CD4-positive, alpha-beta T cell treated with Interferon gamma for 1 hour (primary cell): ENCODE results near the gene ANKRD44.
A peak's percentile ranks its signal among the peaks of the same experiment; 100 is the strongest.
"Not testable (repeated sequence)": the region's sequence is repeated elsewhere in the genome, so short reads cannot be mapped to it uniquely, and the experiment has no call there.

ENCODE experiments used
- DNase-seq: peaks from one replicate; pipeline ENCODE4 v3.0.0-alpha.2; 2020

The ANKRD44 gene

DNA sequence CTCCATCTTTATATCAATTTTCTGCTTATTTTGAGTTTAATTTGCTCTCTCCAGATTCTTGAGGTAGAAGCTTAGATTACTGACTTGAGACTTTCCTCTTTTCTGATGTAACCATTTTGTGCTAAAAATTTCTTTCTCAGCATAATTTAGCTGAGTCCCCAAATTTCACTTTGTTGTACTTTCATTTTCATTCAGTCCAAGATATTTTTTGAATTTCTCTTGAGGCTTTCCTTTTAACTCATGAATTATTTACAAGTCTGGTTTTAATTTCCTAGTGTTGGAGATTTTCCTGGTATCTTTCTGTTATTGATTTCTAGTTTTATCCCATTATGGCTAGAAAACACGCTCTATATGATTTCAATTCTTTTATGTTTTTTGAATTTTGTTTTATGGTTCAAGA lies 239.4 kb downstream of the ANKRD44 start:
- DNase-seq, result no peak

DNA sequence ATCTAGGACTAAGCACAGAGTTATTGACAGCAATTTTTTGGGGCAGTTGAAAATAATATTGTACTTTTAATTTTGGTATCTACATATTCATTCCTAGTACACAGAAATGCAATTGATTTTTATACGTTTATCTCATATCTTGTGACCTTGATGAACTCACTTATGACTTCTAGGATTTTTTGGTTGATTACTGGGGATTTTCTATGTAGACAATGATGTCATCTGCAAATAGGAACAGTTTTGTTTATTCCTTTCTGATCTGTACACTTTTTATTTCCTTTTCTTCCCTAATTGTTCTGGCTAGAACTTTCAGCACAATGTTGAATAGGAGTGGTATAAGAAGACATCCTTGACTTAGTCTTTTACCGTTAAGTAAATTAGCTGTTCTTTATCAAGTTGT lies 240.6 kb downstream of the ANKRD44 start:
- no peak for DNase-seq

DNA sequence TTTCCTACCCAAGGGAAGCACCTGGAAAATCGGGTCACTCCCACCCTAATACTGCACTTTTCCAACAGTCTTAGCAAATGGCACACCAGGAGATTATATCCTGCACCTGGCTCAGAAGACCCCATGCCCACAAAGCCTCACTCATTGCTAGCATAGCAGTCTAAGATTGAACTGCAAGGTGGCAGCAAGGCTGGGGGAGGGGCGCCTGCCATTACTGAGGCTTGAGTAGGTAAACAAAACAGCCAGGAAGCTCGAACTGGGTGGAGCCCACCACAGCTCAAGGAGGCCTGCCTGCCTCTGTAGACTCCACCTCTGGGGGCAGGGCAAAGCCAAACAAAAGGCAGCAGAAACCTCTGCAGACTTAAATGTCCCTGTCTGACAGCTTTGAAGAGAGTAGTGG lies 248.0 kb downstream of the ANKRD44 start:
- peak; percentile 24 for DNase-seq

DNA sequence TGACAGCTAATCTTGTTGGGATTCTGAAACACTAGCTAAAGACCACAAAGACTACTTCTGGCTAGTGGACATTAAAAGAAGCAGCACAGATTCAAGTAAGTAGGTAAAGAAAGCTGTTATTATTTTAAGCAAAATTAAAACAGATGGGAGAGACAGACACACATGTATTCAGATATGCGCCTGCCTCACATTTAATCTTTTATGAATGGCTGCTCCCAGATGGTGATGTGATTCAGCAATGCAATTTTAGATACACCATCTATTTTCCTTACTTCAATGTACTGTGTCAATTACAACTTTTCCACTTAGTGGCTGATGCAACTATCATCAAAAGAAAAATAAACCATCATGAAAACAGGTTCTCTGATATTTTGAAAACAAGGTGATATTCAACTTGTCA lies 251.1 kb downstream of the ANKRD44 start:
- no peak for DNase-seq

DNA sequence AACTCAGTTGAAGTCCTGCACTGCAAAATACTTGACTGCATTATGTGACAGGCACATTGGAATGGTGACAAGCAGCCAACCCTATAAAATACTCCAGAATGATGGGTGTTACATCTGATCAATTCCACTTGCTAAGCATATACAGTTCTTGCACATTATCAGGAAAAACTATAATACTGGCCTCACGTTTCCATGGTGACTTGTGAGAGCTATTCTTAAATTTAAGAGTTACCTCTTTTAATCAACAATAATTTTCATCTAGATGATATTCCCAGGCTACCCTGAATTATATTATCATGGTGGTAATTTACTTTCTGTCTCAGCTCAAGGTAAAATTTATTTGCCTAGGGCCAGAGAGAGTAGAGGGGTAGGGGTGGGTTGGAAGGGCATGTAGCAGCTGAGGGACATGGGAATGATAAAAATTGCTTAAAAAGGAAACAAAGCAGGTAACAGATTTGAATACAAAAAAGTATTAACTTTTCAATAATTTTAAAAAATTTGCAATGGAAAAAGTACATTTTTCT lies 251.7 kb downstream of the ANKRD44 start:
- DNase-seq, result no peak

DNA sequence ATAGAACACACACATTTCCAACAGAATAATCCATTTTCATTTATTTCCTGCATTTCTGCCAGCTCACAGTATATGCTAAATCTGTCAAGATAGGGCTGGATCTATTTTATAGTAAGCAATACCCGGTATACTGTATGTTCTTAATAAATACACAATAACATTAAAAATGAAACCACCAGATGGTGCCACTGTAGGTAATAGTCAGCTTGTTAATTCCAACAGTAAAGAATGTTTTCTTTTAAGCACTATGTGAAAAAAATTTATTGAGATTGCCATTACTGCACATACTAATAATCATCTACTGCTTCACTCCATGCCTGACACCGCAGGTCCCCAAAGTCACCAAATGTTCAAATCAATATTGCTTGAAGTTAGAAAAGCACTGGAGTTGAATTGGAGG lies 252.6 kb downstream of the ANKRD44 start:
- DNase-seq, result no peak

DNA sequence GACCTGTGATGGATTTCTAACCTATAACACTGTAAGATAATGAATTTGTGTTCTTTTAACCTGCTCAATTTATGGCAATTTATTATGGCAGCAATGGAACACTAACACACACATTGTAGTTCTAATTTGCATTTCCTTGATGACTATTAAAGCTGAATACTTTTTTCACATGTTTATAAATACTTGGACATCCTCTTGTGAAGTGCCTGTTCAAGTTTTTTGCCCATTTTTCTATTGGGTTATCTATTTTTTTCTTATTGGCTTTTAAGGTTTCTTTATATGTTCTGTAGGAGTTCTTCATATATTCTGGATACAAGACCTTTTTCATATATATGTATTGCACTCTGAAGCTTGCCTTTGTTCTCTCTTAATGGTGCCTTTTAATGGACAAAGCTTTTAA lies 255.5 kb downstream of the ANKRD44 start:
- DNase-seq, result no peak

DNA sequence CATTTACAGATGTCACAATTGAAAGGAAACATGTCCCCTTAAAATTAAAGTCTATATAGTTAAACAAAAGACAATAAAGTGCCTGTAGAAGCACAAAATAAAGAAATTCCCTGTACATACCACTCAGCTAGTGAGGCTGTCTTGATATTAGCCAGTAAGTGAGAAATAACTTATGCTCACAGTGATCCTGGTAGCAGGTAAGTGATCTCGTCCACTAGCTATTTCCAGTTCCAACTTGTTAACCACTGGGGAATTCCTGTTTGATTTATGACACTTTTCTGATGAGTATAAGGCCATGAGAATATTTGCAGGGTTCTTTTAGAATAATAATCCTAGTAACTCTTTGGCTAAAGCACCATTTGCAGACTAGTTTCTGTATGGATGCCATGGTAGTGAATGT lies 256.1 kb downstream of the ANKRD44 start:
- no peak for DNase-seq

DNA sequence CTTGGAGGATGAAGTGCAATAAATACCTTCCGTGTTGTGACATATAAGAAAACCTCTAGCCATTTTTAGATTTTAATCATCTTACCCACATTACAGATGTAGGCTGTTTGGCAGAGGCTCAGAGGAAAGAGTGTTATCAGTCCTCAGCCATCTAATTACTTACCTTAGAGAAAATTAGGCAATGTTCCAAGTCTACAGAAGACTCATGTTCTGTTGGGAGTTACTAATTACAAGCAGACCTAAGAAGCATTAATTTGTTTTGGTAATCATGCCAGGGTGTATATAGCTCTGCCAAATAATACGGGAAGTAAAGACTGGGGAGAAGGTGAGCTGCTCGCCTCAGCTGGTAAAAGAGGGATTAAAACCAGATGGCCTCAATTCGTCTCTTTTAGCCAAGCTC lies 258.2 kb downstream of the ANKRD44 start:
- no peak for DNase-seq

DNA sequence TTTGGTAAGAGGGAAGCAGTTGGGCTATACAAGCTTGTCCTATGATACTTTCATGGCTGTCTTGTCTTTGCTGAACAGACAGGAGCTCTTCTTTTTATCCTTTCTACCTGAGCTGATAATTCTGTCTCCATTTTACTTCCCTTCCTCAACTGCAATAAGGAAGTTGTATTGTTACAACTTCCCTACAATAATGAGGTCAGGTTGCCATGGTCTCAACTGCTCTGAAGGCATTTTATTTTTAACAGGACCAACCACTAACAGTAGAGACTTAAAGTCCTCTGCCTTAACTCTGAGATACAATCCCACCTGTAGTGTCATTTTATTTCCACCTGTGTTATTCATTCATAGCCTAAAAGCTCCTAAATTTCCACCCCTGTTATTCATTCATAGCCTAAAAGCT lies 265.5 kb downstream of the ANKRD44 start:
- no peak for DNase-seq

DNA sequence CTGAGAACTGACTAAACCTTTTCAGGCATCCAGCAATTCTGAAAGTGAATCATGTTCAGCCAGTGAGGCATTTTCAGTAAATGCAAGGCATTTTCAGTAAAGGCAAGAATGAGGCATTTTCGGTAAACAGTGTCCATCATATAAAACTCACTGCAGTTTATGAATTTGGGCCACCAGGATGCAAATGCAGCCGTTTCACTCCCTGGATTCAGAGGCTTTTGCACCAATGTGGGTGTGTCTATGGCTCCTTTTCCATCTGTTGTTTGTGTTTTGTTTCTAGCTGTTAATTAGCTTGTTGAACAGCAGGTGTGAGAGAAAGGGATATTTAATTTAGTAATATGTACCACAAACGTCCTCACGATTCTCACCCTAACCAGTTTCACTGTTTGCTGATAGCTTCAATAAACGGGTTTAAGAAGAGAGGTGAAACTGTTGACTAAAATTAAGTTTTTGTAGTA lies 267.8 kb downstream of the ANKRD44 start:
- DNase-seq, result no peak

DNA sequence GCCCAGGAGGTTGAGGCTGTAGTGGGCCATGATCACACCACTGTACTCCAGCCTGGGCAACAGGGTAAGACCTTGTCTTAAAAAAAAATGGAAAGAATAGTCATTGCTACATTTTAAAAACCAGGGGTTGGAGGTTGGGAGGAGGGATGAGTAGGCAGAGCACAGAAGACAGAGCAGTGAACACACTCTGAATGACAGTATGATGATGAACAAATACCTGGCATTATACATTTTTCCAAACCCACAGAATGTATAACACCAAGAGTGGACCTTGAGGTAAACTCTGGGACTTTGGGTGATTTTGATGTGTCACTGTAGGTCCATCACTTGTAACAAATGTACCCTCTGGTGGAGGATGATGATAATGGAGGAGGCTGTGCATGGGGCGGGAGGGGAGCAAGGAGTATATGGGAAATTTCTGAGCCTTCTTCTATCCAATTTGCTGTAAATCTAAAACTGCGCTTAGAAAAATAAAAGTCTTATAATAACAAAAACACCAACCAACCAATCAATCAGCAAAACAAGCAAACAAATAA lies 272.6 kb downstream of the ANKRD44 start:
- DNase-seq, result no peak

DNA sequence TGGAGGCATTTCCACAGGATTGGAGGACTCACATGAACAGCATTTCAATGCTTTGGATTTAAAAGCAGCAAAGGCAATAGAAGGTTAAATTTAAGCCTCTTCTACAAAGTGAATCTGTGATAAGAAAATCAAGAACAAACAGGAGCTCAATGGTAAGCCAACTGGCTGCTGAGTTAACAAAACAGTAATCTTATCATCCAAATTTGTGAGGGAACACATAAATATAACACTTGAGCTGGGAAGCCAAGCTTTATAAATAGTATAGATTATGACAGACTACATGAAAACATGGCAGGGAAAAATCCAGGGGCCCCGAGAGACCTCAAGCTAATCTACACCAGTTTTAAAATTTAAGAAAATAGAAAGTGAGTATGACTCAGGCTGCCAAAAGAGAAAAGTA lies 275.6 kb downstream of the ANKRD44 start:
- no peak for DNase-seq

DNA sequence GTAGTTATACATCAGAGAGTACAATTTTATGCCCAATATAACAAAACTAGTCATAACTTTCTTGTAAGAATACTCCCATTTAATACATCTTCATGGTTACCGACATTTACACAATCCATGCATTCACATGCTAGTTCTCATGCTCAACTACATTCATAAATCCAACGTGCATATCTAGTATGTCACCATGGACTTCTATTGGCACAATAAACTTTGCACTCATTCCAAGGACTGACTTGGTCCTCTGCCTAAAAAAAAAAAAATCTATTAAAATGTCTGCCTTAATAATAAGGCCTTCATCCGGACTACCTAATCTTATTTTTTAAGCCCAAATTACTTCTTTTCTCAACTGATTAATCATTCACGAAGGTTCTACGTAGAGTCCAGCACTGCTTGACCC lies 276.3 kb downstream of the ANKRD44 start:
- no peak for DNase-seq

DNA sequence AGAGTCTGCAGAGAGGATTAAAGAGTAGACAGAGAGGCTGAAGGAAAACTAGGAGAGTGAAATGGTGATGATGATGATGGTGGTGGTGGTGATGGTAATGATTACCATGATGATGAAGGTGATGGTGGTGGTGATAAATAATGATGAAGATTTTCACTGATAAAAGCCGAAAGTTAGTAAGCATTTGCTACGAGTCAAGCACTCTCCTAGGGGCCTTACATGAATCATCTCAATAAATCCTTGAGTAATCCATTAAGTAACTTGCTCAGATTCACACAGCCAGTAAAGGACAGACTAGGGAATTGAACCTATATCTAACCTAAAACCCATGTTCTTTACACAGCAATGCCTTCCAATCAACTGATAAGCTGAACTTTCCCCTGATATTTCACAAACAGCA lies 277.4 kb downstream of the ANKRD44 start:
- DNase-seq, result no peak

DNA sequence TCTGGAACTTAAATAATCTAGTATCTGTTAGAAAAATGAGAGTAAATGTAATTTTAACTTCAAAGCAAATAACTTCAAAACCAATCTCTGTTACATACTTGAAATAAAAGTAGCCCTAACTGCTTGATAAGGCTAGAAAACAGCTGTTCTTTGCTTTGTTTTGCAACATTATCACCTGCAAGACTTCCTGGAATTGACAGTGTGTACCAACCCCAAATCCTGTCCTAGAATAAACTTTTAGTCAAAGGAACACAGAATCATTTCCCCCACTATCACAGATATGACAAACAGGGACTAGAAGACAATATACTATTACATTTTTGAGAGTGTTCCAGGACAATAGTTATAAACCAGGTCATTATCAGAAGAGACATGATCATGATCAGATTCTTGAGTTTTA lies 278.8 kb downstream of the ANKRD44 start:
- DNase-seq, result no peak

DNA sequence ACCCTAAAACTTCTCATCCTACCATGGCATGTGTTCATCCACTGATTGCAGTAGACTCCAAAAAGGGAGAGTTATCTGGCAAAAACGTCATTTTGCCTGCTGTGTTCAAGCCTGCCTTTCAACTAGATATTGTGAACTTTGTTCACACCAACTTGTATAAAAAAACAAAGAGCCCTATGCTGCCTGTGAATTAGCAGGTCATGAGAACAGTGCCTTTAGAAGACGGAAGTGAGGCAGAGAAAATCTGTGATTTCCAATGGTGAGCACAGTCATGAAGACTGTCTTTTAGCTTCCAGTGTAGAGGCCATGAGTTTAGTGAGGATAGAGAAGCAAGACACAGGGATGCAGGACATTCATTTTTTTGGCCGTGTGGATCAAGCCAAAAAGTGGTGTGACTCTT lies 280.5 kb downstream of the ANKRD44 start:
- no peak for DNase-seq

DNA sequence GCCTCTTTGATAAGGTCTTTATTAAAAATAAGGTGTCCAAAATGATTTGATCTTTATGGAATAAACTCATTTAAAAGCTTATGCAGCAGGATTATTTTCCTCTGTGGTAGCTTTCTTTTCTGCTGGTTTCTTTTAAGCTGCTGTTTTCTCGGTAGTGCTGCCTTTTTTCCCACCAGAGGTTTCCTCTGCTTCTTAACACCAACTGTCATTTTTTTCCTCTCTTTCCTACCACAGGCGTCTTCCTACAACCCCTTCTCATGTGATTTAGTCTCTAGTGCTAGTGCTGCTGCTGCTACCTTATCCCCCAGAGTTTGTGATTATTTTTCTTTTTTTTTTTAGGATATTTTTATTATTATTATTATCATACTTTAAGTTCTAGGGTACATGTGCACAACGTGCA lies 281.9 kb downstream of the ANKRD44 start:
- DNase-seq, result no peak

DNA sequence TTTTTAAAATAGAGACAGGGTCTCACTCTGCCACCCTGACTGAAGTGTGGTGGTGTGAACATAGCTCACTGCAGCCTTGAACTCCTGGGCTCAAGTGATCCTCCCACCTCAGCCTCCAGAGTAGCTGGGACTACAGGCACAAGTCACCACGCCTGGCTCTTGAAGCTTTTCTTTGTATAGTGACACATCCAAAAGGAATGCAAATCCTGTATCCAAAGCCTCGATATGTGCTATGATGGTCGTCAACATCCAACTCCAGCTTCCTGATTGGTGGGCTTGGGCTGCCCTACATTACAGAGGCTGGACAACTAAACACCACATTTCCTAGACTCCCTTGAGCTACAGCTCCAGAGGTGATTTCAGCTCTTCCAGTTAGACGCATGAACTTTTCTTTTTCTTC lies 282.4 kb downstream of the ANKRD44 start:
- no peak for DNase-seq

DNA sequence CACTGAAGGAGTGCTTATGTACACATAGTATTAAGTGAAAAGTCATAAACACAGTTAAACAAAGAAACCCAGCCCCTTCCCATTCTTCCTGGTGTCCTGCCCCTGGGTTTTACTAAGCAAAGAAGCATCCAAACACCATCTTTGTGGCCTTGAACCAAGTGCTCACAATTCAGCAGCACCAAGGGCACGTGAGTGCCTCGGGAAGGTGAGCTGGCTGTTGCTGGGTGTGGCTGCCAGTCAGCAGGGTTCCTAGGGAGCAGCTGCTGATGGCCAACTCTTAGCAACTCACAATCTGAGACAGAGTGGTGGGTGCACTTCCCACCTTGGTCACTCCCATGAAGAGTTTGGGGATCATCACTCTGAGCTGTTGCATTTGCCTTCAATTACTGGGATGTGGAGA lies 286.4 kb downstream of the ANKRD44 start:
- DNase-seq, result no peak

DNA sequence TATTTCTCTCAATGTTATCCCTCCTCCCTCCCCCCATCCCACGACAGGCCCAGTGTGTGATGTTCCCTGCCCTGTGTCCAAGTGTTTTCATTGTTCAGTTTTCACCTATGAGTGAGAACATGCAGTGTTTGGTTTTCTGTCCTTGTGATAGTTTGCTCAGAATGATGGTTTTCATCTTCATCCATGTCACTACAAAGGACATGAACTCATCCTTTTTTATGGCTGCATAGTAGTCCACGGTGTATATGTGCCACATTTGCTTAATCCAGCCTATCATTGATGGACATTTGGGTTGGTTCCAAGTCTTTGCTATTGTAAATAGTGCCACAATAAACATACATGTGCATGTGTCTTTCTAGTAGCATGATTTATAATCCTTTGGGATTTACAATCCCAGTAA lies 289.7 kb downstream of the ANKRD44 start:
- not testable (repeated sequence) for DNase-seq

DNA sequence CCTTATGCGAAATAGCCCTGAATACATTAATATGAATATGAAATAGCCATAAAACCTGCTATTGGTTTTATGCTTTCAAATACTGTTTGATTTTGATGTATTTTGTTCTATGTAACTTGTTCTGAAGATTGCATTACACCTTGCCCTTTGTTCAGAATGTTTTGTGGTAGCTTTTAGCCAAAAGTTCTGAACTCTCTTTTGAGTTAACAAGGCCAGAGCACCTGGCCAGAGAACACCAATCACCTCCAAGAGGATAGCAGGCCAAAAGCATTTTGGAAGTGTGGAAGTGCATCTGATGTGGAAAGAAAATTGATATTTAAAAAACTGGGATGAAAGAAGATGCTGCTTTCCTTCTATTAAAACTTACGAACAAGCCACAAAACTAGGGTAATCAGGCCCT lies 297.5 kb downstream of the ANKRD44 start:
- no peak for DNase-seq

DNA sequence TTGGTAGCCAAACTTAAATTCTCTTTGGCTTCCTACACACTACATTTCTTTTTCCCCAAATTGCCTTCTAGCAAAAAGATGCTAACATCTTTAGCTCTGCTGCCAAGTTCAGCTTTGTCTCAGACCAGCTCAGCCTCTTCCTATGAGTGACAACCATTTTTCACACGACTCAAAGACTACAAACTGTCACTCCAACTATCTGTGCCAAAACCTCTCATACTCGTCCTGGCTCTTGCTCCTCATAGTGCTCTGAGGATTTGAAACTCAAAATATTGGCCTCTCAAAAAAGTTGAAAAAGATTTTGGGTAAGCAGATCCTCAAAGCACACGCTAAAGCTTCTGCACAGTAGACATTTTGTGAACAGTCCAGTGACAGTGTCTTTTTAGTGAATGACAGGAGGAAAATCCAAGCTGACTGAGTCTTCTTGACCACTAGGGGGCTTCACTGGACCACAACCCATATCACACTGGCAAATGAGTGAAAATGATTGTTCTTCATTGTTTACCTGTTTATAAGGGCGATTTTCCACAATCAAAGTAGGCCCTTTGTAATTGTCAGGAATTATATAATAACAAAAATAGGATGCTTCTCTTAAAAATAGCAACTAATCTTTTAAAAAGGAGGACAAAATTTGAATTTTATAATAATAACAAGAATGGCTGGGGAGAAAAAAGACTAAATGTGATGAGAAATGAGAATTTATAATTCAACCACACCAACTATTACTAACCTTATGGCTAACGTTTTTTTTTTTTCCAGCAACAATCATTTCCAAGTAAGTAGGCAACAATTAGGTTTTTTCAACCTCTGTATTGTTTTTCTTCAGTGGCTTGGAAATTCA lies 298.6 kb downstream of the ANKRD44 start:
- DNase-seq, result peak; percentile 4

DNA sequence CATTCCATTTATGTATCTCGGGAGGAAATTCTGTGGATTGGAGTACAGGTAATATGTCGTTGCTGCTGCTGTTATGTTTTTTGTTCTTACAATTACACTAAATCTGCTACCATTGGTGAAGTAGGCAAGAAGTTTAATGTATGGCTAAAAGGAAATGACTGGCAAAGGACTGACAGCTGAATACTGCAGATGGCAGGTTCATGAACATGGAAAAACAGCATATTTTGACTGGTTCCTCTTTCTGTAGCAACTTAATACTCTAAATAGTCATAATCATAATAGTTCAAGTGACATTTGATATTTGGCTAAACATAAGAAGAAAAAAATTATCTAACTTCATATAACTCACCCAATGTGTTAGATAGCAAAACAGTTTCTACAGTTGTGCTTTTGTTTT lies 299.6 kb downstream of the ANKRD44 start:
- DNase-seq, result no peak
